OCI-LY1 (cell line): ENCODE data around the gene SECTM1.

Experiments
- CTCF ChIP-seq: fragments of 200-600 bp; sonication (generic), shearing (Covaris generic); IDR thresholded peaks from 2 replicates; pipeline ENCODE4 v1.5.1; 2017; ENCODE audit warnings: mild to moderate bottlenecking, antibody characterized with exemption, low read length, moderate library complexity, mixed read lengths
- EZH2 ChIP-seq: fragments of 200-600 bp; sonication (generic), shearing (Covaris generic); IDR thresholded peaks from 2 replicates; pipeline ENCODE4 v1.8.0; 2017; ENCODE audit warnings: borderline replicate concordance, mixed run types, mild to moderate bottlenecking, antibody characterized with exemption, low read length, moderate library complexity, mixed read lengths

DNA sequence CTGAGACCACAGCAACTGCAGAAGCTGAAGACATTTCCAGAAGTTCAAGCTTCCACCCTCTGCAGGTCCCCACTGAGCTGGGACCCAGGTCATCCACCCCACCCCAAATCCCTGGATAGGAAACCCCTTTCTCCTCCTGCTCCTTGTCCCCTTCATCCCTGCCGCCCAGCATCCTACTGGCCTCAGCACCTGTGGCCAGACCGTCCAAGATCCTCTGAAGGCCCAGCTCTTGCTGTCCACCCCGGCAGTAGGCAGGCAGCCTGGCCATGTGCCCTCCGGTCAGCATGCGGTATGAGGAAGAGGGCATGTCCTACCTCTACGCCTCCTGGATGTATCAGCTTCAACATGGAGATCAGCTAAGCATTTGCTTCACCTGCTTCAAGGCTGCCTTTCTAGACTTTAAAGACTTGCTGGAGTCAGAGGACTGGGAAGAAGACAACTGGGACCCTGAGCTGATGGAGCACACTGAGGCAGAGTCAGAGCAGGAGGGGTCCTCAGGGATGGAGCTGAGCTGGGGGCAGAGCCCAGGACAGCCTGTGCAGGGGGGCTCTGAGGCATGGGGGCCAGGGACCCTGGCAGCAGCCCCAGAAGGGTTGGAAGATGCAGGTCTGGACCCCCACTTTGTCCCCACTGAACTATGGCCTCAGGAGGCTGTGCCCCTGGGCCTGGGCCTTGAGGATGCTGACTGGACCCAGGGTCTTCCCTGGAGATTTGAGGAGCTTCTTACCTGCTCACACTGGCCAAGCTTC, 28.5 kb upstream of the SECTM1 start:
- no peak for TF ChIP-seq CTCF
- no peak for TF ChIP-seq EZH2
